GM18505 (cell line): ENCODE data around the gene PRICKLE4.
"Not testable (repeated sequence)": the region's sequence is repeated elsewhere in the genome, so short reads cannot be mapped to it uniquely, and the experiment has no call there.

Source experiments
- ATAC-seq: cut with Tn5 transposase; IDR thresholded peaks from one replicate; pipeline ENCODE4 v1.9.1; 2021; ENCODE audit not compliant: unreplicated experiment
- POLR2A ChIP-seq: IDR thresholded peaks from 4 replicates; pipeline ENCODE4 v1.6.1; 2011; ENCODE audit warnings: borderline replicate concordance; ENCODE audit not compliant: insufficient read depth, insufficient read length; ENCODE audit errors: extremely low read depth

Gene PRICKLE4

DNA sequence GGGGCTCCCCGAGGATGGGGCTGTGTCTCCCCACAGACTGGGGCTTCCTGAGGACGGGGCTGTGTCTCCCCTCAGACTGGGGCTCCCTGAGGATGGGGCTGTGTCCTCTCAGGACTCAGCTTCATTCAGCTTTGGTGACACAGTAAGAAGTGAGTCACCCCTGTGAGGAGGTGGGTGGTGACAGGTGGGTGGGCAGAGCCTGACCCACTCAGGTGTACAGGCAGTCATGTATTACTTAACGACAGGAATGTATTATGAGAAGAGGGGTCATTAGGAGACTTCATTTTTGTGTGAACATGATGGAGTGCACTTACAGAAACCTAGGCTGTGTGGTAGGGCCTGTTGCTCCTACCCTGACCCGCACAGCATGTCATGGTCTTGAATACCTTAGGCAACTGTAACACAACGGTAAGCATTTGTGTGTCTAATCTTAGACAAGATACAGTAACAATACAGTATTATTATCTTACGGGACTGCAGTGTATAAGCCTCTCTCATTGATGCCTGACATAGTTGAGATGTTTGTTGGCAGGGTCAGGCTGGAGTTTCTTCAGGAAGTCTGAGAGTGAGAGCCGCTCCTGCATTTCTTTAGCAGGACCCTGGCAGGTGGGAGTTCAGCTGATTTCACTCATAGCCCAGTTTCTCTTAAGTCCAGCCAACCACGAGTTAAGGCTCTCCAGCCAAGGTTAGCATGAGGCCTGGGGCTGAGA is 22.5 kb upstream of the PRICKLE4 start:
- TF ChIP-seq POLR2A: no peak
- no peak for ATAC-seq

- ATAC-seq: no peak
- TF ChIP-seq POLR2A: no peak
Measured at GRCh38 chr6:41758641-41759035, 21.9 kb upstream of the PRICKLE4 start.

- no peak for TF ChIP-seq POLR2A
- ATAC-seq: no peak
Measured at GRCh38 chr6:41759106-41759904, 21.3 kb upstream of the PRICKLE4 start.

GRCh38 chr6:41759905-41760579 is 20.5 kb upstream of the PRICKLE4 start:
- ATAC-seq: no peak
- TF ChIP-seq POLR2A: no peak

DNA sequence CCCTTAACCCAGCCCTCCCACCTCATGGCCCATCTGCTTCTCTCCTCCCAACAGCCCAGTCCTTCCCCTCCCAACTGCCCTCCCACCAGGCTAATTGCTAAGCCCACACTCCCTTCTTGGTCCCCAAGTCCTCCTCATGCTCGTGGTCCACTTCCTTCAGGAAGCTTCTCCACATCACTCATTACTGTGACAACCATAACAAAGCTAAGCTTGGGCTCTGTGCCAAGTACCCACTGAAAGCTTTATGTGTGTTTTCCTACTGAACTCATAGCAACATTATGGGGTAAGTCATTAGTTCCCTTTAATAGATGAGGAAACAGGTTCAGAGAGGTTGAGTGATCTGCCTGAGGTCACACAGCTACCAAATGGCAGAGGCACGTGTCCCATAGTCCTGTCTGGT is 17.1 kb upstream of the PRICKLE4 start:
- no peak for TF ChIP-seq POLR2A

DNA sequence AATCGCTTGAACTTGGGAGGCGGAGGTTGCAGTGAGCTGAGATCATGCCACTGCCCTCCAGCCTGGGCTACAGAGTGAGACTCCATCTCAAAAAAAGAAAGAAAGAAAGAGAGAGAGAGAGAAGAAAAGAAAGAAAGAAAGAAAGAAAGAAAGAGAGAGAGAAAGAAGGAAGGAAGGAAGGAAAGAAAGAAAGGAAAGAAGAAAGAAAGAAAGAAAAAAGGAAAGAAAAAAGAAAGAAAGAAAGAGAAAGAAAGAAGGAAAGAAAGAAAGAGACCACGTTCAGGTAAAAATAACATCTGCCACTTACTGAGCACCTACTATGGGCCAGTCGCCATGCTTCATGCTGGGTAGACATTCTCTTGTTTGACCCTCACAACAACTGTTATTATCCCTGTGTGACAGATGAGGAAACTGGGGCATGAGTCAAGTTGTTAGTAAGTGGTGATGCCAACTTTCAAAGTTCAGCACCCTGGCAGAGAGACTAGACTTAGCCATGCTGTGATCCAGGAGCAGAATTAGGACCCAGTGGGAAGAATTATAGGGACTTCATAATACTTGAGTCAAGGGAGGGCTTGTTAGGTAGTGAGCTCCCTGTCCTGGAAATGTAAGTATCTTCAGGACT is 14.4 kb upstream of the PRICKLE4 start:
- ATAC-seq: not testable (repeated sequence)

More for the DNA sequence above, 17.1 kb upstream of the PRICKLE4 start:
- ATAC-seq: no peak

DNA sequence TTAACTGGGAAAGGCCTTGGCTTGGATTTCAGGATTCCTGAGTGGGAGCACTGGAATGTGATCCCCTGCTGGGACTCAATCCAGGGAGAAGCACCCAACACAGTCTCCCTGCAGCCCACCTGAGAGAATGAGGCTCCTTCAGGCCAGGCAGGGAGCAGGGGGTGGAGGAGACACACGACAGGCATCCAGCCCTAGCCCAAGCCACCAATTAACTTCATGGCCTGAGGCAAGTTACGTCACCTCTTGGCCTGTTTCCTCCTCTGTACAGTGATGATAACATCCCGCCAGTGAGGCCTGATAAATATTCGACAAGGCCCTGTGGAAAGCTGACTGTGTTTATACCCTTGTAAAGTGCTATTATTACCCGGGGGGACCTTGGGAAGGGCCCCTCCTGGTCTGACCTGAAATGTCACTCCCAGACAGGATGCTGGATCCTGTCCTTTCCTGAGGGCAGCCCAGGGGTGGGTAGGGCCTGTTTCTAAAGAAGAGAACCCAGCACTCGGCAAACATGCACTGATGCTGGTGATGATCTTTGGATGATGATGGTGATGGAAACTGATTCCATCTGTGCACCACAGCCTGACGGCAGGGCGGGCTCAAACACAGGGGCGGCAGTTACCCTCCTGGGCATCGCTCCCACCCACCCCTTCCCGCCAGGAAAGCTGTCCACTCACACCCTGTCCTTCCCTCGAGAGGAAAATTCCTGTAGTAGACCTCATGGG is 13.3 kb upstream of the PRICKLE4 start:
- no peak for TF ChIP-seq POLR2A
- ATAC-seq: no peak

DNA sequence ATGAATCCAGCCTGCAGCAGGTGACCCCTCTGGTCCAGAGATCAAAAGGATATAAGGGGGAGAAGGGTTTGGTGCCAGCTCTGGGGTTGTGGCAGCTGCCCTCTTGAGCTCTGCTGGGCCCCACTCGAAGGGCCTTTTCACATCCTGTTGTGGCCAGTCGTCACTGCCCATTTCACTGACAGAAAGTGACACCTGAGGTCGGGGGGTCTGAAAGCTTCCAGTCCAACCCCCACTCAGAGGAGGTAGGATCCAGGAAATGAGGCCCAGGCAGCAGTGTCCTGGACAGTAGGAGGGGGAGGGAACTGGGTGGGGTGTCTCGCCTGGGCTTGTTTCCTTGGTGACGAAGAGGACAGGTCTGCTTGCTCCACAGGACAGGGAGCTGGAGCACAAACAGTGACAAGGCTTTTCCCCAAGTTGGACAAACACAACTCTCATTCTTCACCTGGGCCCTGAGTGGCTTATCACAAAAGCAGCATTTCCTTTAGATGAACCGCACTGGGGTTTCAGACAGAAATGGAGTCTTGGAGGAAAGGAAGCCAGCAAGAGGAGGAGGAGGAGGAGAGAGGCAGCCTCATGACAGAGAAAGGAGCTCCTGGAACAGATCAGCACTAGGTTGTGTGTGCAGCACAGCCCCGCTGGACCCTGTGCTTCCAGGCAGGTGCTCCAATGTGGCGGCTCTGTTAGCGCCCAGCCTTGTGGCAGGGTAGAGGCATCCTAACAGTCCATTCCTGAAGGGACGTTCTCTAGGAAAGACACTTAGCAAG is 11.9 kb upstream of the PRICKLE4 start:
- ATAC-seq: no peak
- TF ChIP-seq POLR2A: no peak

DNA sequence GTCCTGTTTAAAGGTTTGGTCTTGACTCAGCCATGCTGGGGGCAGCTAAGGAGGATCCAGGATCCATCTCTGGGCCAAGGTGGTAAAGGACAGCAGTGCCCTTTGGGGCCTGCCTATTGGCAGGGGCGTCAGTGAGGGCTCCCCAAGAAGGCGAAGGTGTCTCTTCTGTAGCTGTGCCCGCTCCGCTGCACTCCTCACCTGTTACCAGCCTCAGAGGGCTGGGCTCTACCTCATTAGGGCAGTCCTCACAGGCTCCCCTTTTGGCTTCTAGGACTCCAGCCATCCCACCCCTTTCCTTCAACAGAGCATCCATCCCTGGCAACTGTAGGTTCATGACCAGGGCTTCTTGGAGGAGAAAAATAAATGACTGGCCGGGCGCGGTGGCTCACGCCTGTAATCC is 11.2 kb upstream of the PRICKLE4 start:
- no peak for ATAC-seq
- no peak for TF ChIP-seq POLR2A

- no peak for ATAC-seq
- TF ChIP-seq POLR2A: no peak
Measured at GRCh38 chr6:41770381-41771057, 10.1 kb upstream of the PRICKLE4 start.

GRCh38 chr6:41771058-41771983 is 9.3 kb upstream of the PRICKLE4 start:
- no peak for ATAC-seq
- TF ChIP-seq POLR2A: no peak
